Neuronal stem cell (in vitro differentiated cells): Measurements from ENCODE around the gene AUTS2.

ENCODE experiments used
- DNase-seq: peaks from one replicate; pipeline ENCODE4 v3.0.0-alpha.2; 2013; ENCODE audit warnings: low spot score
- H2AFZ ChIP-seq: one replicate; pipeline ENCODE4 v1.6.1; 2013; ENCODE audit warnings: mild to moderate bottlenecking, low read length, inconsistent platforms
- H2AK5ac ChIP-seq: 2 replicates; pipeline ENCODE4 v1.6.1; 2013; ENCODE audit warnings: low read depth, mild to moderate bottlenecking, inconsistent platforms, low read length, moderate library complexity, mixed read lengths
- H2BK120ac ChIP-seq: 2 replicates; pipeline ENCODE4 v1.6.1; 2013; ENCODE audit warnings: low read depth, mild to moderate bottlenecking, inconsistent platforms, low read length, moderate library complexity, mixed read lengths
- H2BK12ac ChIP-seq: one replicate; pipeline ENCODE4 v1.6.1; 2013; ENCODE audit warnings: low read length, inconsistent platforms
- H2BK15ac ChIP-seq: 2 replicates; pipeline ENCODE4 v1.6.1; 2013; ENCODE audit warnings: mild to moderate bottlenecking, low read length, inconsistent platforms, mixed read lengths
- H2BK5ac ChIP-seq: one replicate; pipeline ENCODE4 v1.6.1; 2013; ENCODE audit warnings: inconsistent platforms, mild to moderate bottlenecking, low read length, moderate library complexity
- H3K14ac ChIP-seq: one replicate; pipeline ENCODE4 v1.6.1; 2013; ENCODE audit warnings: low read length, inconsistent platforms
- H3K18ac ChIP-seq: 2 replicates; pipeline ENCODE4 v1.6.1; 2013; ENCODE audit warnings: low read length, inconsistent platforms
- H3K23ac ChIP-seq: 2 replicates; pipeline ENCODE4 v1.6.1; 2013; ENCODE audit warnings: low read depth, mild to moderate bottlenecking, mixed read lengths, low read length, inconsistent platforms; ENCODE audit not compliant: poor library complexity
- H3K27ac ChIP-seq: replicated peaks from 3 replicates; pipeline ENCODE4 v1.5.1; 2013; ENCODE audit warnings: low read length, inconsistent platforms
- H3K27me3 ChIP-seq, 3 experiments: 2 replicates each; pipeline ENCODE4 v1.6.1; 2013; ENCODE audit warnings: low read length in 3 of 3, mild to moderate bottlenecking in 2 of 3, inconsistent platforms in 1 of 3, low read depth in 1 of 3, mixed read lengths in 1 of 3, moderate library complexity in 1 of 3; ENCODE audit not compliant: control insufficient read depth in 3 of 3, insufficient read depth in 3 of 3
- H3K36me3 ChIP-seq, 2 donors: replicated peaks in 1 of 2; 2 replicates each; pipeline ENCODE4 v1.6.1; 2013; ENCODE audit warnings: low read length in 2 of 2; ENCODE audit not compliant: control insufficient read depth in 2 of 2, insufficient read depth in 2 of 2
- H3K4ac ChIP-seq: 2 replicates; pipeline ENCODE4 v1.6.1; 2013; ENCODE audit warnings: inconsistent platforms, mild to moderate bottlenecking, low read length, moderate library complexity
- H3K4me1 ChIP-seq, 2 donors: 1 replicate in 1 of 2; 2 replicates in 1 of 2; pipeline ENCODE4 v1.6.1; 2013; ENCODE audit warnings: low read length in 2 of 2, low read depth in 1 of 2; ENCODE audit not compliant: control insufficient read depth in 2 of 2, insufficient read depth in 1 of 2
- H3K4me2 ChIP-seq: one replicate; pipeline ENCODE4 v1.6.1; 2013; ENCODE audit warnings: mild to moderate bottlenecking, low read length, inconsistent platforms; ENCODE audit not compliant: insufficient read depth, poor library complexity, severe bottlenecking
- H3K4me3 ChIP-seq, 2 donors: 2 replicates each; pipeline ENCODE4 v1.5.1; 2013; ENCODE audit warnings: low read length in 2 of 2, mild to moderate bottlenecking in 2 of 2, inconsistent platforms in 1 of 2, moderate library complexity in 1 of 2
- H3K79me1 ChIP-seq: one replicate; pipeline ENCODE4 v1.6.1; 2013; ENCODE audit warnings: low read depth, mild to moderate bottlenecking, inconsistent platforms, low read length, moderate library complexity
- H3K9ac ChIP-seq: one replicate; pipeline ENCODE4 v1.6.1; 2013; ENCODE audit warnings: mild to moderate bottlenecking, low read depth, low read length, inconsistent platforms; ENCODE audit not compliant: poor library complexity
- H3K9me3 ChIP-seq, 2 donors: replicated peaks in 1 of 2; 2 replicates each; pipeline versions ENCODE3 to v1.6.1; 2013; ENCODE audit warnings: low read length in 2 of 2, mild to moderate bottlenecking in 2 of 2, inconsistent platforms in 1 of 2, low read depth in 1 of 2, mixed read lengths in 1 of 2, moderate library complexity in 1 of 2; ENCODE audit not compliant: control insufficient read depth in 2 of 2, insufficient read depth in 1 of 2
- H4K8ac ChIP-seq: one replicate; pipeline ENCODE4 v1.6.1; 2013; ENCODE audit warnings: low read depth, mild to moderate bottlenecking, inconsistent platforms, low read length, moderate library complexity
- H4K91ac ChIP-seq: one replicate; pipeline ENCODE4 v1.6.1; 2013; ENCODE audit warnings: low read length, low read depth, mild to moderate bottlenecking, inconsistent platforms; ENCODE audit not compliant: poor library complexity
- WGBS, 2 donors: extraction: QIAGEN DNeasy Blood & Tissue Kit; methylation state at CpG; one replicate each; pipeline ENCODE4 v1.1.7; 2013; ENCODE audit warnings: missing lambda C conversion rate in 2 of 2, mixed read lengths in 1 of 2; ENCODE audit not compliant: insufficient read length in 2 of 2, insufficient replicate concordance in 1 of 2; ENCODE audit errors: extremely low coverage in 2 of 2; 5-methylcytosine and 5-hydroxymethylcytosine counted together

AUTS2 gene

DNA sequence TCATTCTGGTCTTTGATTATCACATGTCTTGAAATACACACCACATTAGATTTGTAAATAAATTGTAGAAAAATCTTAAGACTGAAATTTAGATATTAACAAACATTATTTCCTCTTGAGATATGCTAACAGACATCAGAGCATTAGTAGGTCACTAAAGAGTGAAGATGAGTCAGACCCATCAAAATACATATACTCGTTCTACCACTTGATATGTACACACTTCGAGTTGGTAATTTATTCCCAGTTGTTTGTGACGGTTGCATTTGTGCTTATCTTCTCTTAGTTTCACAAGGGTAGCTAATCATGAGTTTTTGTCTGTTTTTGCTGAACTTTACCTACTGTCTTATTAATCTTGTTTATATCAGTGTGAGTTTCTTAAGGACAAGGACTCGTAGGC, 383.4 kb downstream of the AUTS2 start:
- Histone ChIP-seq H3K36me3 (no peaks in the 10 kb centered on the region), H4K8ac (no peak overlapping the region), H3K4me2 (no peak overlapping the region), H3K4me1 (peaks cover 3 to 14% of the 10 kb centered on the region in 2 donors), H2BK15ac (no peak overlapping the region), H3K18ac (no peak overlapping the region), H3K23ac (no peak overlapping the region), H2AFZ (no peak overlapping the region), H3K9ac (no peak overlapping the region), H2BK5ac (no peak overlapping the region), H3K27me3 (no peaks in the 10 kb centered on the region), H3K4me3 (no peak overlapping the region), H3K14ac (no peak overlapping the region), H3K79me1 (no peaks in the 10 kb centered on the region), H4K91ac (no peak overlapping the region), H3K4ac (no peak overlapping the region), H2AK5ac (no peak overlapping the region), H2BK120ac (no peak overlapping the region), H3K9me3 (peaks cover 0 to 9% of the 10 kb centered on the region in 2 donors), H2BK12ac (no peak overlapping the region), H3K27ac (peak overlapping the region; percentile 24)
- DNase-seq, result no peak
- no CpG with 5 or more reads among the region's 4 CpGs for WGBS, 2 donors

DNA sequence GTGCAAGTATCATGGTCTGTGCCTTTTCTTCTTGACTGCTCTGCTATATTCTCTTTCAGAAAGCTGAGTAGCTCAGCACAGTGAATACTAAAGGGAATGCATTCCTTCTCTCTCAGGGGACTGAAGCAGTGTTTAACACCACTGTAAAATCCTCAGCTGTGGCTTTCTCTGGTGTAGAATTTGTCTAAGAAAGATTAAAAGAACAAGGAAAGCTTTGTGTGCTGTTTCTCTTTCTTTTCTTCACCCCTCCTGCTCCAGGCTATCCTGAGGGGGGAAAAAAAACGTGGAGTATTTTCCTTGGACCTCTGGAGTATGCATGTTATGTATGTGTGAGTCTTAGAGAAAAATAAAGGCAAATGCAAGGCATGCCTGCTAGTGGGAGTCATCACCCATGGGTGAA, 383.9 kb downstream of the AUTS2 start:
- no peak overlapping the region for H4K91ac ChIP-seq

GRCh38 chr7:69989551-69989950, 391.3 kb downstream of the AUTS2 start:
- Histone ChIP-seq H3K4ac (no peak overlapping the region), H4K91ac (no peak overlapping the region), H2BK15ac (no peak overlapping the region), H3K9me3 (peaks cover 4 to 10% of the 10 kb centered on the region in 2 donors), H3K4me1 (no peaks in the 10 kb centered on the region), H2AK5ac (no peak overlapping the region), H3K9ac (no peak overlapping the region), H3K27me3 (no peaks in the 10 kb centered on the region), H3K79me1 (no peaks in the 10 kb centered on the region), H2AFZ (no peak overlapping the region), H2BK5ac (no peak overlapping the region), H2BK120ac (no peak overlapping the region), H3K4me2 (no peak overlapping the region), H2BK12ac (no peak overlapping the region), H3K4me3 (no peak overlapping the region), H3K27ac (no peak overlapping the region), H3K36me3 (no peaks in the 10 kb centered on the region), H4K8ac (no peak overlapping the region), H3K23ac (no peak overlapping the region), H3K14ac (no peak overlapping the region), H3K18ac (no peak overlapping the region)
- DNase-seq, result no peak
- no CpG with 5 or more reads among the region's 5 CpGs for WGBS, 2 donors

More for the DNA sequence above, 383.9 kb downstream of the AUTS2 start:
- no peak overlapping the region for H3K18ac ChIP-seq
- no CpG with 5 or more reads among the region's 1 CpG for WGBS, 2 donors
- no peak overlapping the region for H2AFZ ChIP-seq
- no peak overlapping the region for H2AK5ac ChIP-seq
- no peak overlapping the region for H3K9ac ChIP-seq
- H3K14ac ChIP-seq, result no peak overlapping the region
- DNase-seq, result peak; percentile 53
- H3K79me1 ChIP-seq, result no peaks in the 10 kb centered on the region
- peak overlapping the region; percentile 19 for H3K4me2 ChIP-seq
- no peak overlapping the region for H4K8ac ChIP-seq
- no peaks in the 10 kb centered on the region for H3K36me3 ChIP-seq
- H2BK12ac ChIP-seq, result no peak overlapping the region
- H3K4me3 ChIP-seq, result no peak overlapping the region
- H3K27ac ChIP-seq, result peak overlapping the region; percentile 78
- peaks cover 3 to 14% of the 10 kb centered on the region in 2 donors for H3K4me1 ChIP-seq
- no peak overlapping the region for H2BK5ac ChIP-seq
- H3K23ac ChIP-seq, result no peak overlapping the region
- no peaks in the 10 kb centered on the region for H3K27me3 ChIP-seq
- peaks cover 0 to 4% of the 10 kb centered on the region in 2 donors for H3K9me3 ChIP-seq
- H3K4ac ChIP-seq, result no peak overlapping the region
- H2BK120ac ChIP-seq, result no peak overlapping the region
- no peak overlapping the region for H2BK15ac ChIP-seq

DNA sequence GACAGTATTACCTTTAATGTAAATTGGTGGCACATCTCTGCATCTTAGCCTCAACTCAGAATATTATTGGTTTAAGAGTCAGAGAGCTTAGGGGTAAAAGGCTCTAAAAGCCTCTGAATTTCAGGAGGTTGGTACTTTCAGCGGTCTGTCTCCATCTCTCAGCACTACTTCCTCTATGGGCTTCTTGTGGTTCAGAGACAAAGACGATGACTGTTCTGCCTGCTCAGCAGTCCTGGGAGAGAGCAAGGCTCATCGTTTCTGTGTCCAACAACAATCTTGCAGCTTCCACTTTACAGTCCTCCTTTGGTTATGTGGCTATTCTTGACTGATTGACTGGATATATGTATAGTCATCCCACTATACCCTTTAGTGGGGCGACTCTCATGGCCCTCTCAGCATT, 394.7 kb downstream of the AUTS2 start:
- no peak overlapping the region for H3K27ac ChIP-seq
- no peaks in the 10 kb centered on the region for H3K36me3 ChIP-seq
- H2BK120ac ChIP-seq, result no peak overlapping the region
- H3K27me3 ChIP-seq, result no peaks in the 10 kb centered on the region
- no peak overlapping the region for H2BK15ac ChIP-seq
- H4K91ac ChIP-seq, result no peak overlapping the region
- H3K14ac ChIP-seq, result no peak overlapping the region
- no CpG with 5 or more reads among the region's 4 CpGs for WGBS, 2 donors
- no peak overlapping the region for H3K9ac ChIP-seq
- H3K79me1 ChIP-seq, result no peaks in the 10 kb centered on the region
- H2AFZ ChIP-seq, result no peak overlapping the region
- H3K4ac ChIP-seq, result no peak overlapping the region
- H3K4me3 ChIP-seq, result no peak overlapping the region
- H3K9me3 ChIP-seq, result peaks cover 4 to 10% of the 10 kb centered on the region in 2 donors
- H2BK12ac ChIP-seq, result no peak overlapping the region
- H3K4me1 ChIP-seq, result peaks cover 2% of the 10 kb centered on the region in 2 donors
- no peak overlapping the region for H3K18ac ChIP-seq
- H2AK5ac ChIP-seq, result no peak overlapping the region
- no peak overlapping the region for H4K8ac ChIP-seq
- no peak for DNase-seq
- H3K4me2 ChIP-seq, result no peak overlapping the region
- H2BK5ac ChIP-seq, result no peak overlapping the region
- no peak overlapping the region for H3K23ac ChIP-seq
